Skeletal muscle tissue (tissue), 4 donors: Measurements from ENCODE around the gene FGF22. TPM values are rescaled to one million over a fixed set of nuclear protein-coding genes. Genes with fewer than 3 reads are reported as not detected.

Experiments used
- H3K27ac ChIP-seq: one replicate; pipeline ENCODE4 v1.7.0; 2013; ENCODE audit warnings: mild to moderate bottlenecking, low read depth, low read length, inconsistent platforms
- H3K27me3 ChIP-seq, 3 donors: one replicate each; pipeline ENCODE4 v1.7.0; 2013; ENCODE audit warnings: low read length in 3 of 3; ENCODE audit not compliant: control insufficient read depth in 3 of 3, insufficient read depth in 3 of 3
- H3K36me3 ChIP-seq, 3 donors: one replicate each; pipeline ENCODE4 v1.7.0; 2013; ENCODE audit warnings: low read length in 3 of 3; ENCODE audit not compliant: control insufficient read depth in 3 of 3, insufficient read depth in 3 of 3
- H3K4me1 ChIP-seq, 3 donors: one replicate each; pipeline ENCODE4 v1.7.0; 2013; ENCODE audit warnings: low read length in 3 of 3, mild to moderate bottlenecking in 3 of 3; ENCODE audit not compliant: control insufficient read depth in 3 of 3, insufficient read depth in 3 of 3
- H3K4me3 ChIP-seq, 3 donors: one replicate each; pipeline ENCODE4 v1.7.0; 2013; ENCODE audit warnings: low read length in 3 of 3
- H3K9ac ChIP-seq, 3 donors: one replicate each; pipeline ENCODE4 v1.7.0; 2013; ENCODE audit warnings: low read length in 3 of 3, mild to moderate bottlenecking in 3 of 3, moderate library complexity in 2 of 3, low read depth in 1 of 3
- H3K9me3 ChIP-seq, 3 donors: one replicate each; pipeline ENCODE4 v1.7.0; 2013; ENCODE audit warnings: low read length in 3 of 3; ENCODE audit not compliant: control insufficient read depth in 3 of 3
- total RNA-seq: library from RNA; depleted of rRNA; stranded (reverse); fragments of >200 nt; gene quantifications from one replicate; pipeline ENCODE4 v1.2.3, GENCODE V29; 2014
- donor health status: Osteomylitis.

The FGF22 gene
- total RNA-seq, 1 donor from 2014 or later, result not detected

DNA sequence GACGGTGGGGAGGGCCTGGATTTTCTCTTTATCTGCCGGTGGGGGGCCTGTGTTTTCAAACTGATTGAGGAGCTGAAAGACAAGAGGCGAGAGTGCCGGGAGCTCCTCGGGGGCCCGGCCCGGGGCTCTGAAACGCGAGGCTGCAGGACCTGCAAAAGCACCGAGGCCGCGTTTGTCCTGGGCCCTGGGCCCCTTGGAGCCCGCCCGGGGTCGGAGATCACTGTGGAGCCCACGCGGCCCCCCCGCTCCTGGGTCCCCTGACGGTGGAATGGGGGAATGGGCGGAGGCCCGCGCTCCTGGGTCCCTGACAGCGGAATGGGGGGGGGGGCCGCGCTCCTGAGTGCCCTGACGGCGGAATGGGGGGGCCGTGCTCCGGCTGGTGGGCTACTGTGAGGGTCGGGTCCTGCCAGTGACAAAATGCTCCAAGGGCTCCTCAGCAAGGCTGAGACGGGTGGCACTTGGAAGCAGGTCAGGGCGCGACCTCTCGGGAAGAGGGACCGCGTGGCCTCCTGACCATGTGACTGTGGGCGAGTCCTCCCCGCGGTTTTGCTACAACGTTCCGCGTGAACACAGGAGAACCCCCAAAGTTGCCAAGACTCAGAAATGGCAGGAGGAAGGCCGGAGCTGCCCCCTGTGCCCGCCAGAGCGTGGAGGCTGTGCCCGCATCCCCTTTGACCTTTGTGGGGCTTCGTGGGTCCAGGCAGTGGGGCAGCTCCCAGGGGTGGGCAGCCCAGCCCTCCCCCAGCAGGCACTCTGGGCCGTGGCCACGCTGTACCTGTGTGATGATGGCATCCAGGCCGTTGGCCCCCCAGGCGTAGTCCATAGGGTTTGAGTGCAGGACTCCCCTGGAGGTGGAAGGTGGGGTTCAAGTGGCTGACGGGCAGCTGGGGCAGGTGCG is 9.5 kb downstream of the FGF22 start:
- H3K9me3 ChIP-seq, result no peaks in the 10 kb centered on the region

DNA sequence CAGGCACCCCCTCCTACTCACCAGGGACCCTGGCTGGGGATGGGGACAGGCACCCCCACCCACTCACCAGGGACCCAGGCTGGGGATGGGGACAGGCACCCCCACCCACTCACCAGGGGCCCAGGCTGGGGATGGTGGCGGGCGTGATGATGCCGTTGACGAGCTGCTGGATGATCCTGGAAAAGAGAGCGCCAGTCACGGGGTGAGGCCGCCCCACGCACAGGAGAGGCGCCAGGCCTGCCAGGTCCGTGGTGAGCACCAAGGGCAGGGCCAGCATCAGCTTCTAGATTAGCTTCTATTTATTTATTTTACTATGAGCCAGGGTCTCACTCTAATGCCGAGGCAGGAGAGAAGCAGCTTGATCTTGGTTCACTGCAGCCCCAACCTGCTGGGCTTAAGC is 10.4 kb downstream of the FGF22 start:
- no peak overlapping the region for H3K4me3 ChIP-seq
- no peaks in the 10 kb centered on the region for H3K9me3 ChIP-seq
- H3K36me3 ChIP-seq, result peaks cover 23 to 39% (median 25%) of the 10 kb centered on the region in 3 donors
- no peak overlapping the region for H3K9ac ChIP-seq
- H3K27me3 ChIP-seq, result no peaks in the 10 kb centered on the region
- H3K27ac ChIP-seq, result no peak overlapping the region
- H3K4me1 ChIP-seq, result peaks cover 0 to 2% (median under 1%) of the 10 kb centered on the region in 3 donors

More for the DNA sequence above, 9.5 kb downstream of the FGF22 start:
- Histone ChIP-seq H3K36me3 (peaks cover 25 to 41% (median 25%) of the 10 kb centered on the region in 3 donors), H3K4me1 (peaks cover 0 to 2% (median 0%) of the 10 kb centered on the region in 3 donors), H3K27me3 (no peaks in the 10 kb centered on the region), H3K9ac (no peak overlapping the region), H3K27ac (no peak overlapping the region), H3K4me3 (no peak overlapping the region)

GRCh38 chr19:651114-651818 is 11.6 kb downstream of the FGF22 start:
- H3K27me3 ChIP-seq, result no peaks in the 10 kb centered on the region
- H3K9me3 ChIP-seq, result no peaks in the 10 kb centered on the region
- H3K36me3 ChIP-seq, result peaks cover 22 to 39% (median 24%) of the 10 kb centered on the region in 3 donors
- no peak overlapping the region for H3K27ac ChIP-seq
- H3K4me3 ChIP-seq, result no peak overlapping the region
- H3K9ac ChIP-seq, result no peak overlapping the region
- peaks cover 0 to 10% (median 5%) of the 10 kb centered on the region in 3 donors for H3K4me1 ChIP-seq

GRCh38 chr19:651991-652390 is 12.3 kb downstream of the FGF22 start:
- Histone ChIP-seq H3K9me3 (no peaks in the 10 kb centered on the region), H3K27me3 (no peaks in the 10 kb centered on the region), H3K36me3 (peaks cover 17 to 37% (median 20%) of the 10 kb centered on the region in 3 donors), H3K4me3 (no peak overlapping the region), H3K4me1 (peaks cover 0 to 14% (median 8%) of the 10 kb centered on the region in 3 donors), H3K27ac (no peak overlapping the region), H3K9ac (no peak overlapping the region)

GRCh38 chr19:652467-653389 is 13.0 kb downstream of the FGF22 start:
- peaks cover 14 to 34% (median 17%) of the 10 kb centered on the region in 3 donors for H3K36me3 ChIP-seq
- no peak overlapping the region for H3K4me3 ChIP-seq
- no peaks in the 10 kb centered on the region for H3K9me3 ChIP-seq
- H3K9ac ChIP-seq, result no peak overlapping the region
- no peaks in the 10 kb centered on the region for H3K27me3 ChIP-seq
- H3K4me1 ChIP-seq, result peaks cover 0 to 21% (median 8%) of the 10 kb centered on the region in 3 donors
- H3K27ac ChIP-seq, result no peak overlapping the region

DNA sequence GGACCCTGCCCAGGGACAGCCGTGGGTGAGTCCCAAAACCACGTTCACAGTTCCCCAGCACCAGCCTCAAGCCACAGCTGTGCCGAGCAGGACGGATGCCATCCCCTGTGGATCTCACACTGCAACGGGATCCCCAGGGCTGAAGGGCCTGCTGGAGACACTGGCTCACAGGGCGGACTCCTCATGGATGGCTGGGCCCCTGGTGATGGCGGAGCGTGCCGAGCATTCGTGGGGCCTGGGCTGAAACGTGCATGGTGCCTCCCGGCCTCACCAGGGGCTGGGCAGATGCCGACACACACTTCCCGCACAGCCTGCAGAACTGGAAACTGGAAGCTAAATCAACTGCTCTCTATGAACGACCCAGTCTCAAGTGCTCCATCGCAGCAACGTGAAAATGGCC is 13.7 kb downstream of the FGF22 start:
- Histone ChIP-seq H3K4me3 (no peak overlapping the region), H3K9ac (no peak overlapping the region), H3K27ac (no peak overlapping the region), H3K9me3 (no peaks in the 10 kb centered on the region), H3K27me3 (no peaks in the 10 kb centered on the region), H3K4me1 (peaks cover 2 to 28% (median 13%) of the 10 kb centered on the region in 3 donors), H3K36me3 (peaks cover 13 to 28% (median 14%) of the 10 kb centered on the region in 3 donors)

DNA sequence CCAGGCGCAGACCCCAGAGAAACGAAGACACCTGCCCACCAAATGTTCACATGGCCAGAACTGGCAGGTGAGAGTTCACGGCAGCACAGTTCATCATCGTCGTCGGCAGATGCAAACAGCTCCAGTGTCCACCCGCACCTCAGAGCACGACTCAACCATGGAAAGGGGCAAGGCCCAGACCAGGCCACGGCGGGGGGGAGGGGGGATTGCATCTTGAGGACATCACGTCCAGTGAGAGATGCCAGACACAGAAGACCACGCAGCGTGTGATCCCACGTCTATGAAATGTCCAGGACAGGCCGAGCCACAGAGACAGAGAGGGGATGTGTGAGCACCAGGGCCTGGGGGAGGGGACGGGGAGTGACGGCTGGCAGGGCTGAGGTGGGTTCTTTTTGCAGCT is 16.0 kb downstream of the FGF22 start:
- Histone ChIP-seq H3K27me3 (no peaks in the 10 kb centered on the region), H3K27ac (no peak overlapping the region), H3K36me3 (peaks cover 8 to 21% (median 9%) of the 10 kb centered on the region in 3 donors), H3K9me3 (no peaks in the 10 kb centered on the region), H3K4me1 (peaks cover 18 to 51% (median 34%) of the 10 kb centered on the region in 3 donors), H3K9ac (no peak overlapping the region), H3K4me3 (no peak overlapping the region)

- Histone ChIP-seq H3K9ac (peak overlapping the region in 1 of 3 donors; percentile 8), H3K9me3 (no peaks in the 10 kb centered on the region), H3K4me3 (no peak overlapping the region), H3K4me1 (peaks cover 31 to 64% (median 47%) of the 10 kb centered on the region in 3 donors), H3K27ac (no peak overlapping the region), H3K36me3 (peaks cover 2 to 10% (median 4%) of the 10 kb centered on the region in 3 donors), H3K27me3 (no peaks in the 10 kb centered on the region)
Observed at GRCh38 chr19:656751-657559, 17.3 kb downstream of the FGF22 start.

GRCh38 chr19:657611-658010 is 17.9 kb downstream of the FGF22 start:
- no peak overlapping the region for H3K27ac ChIP-seq
- no peak overlapping the region for H3K4me3 ChIP-seq
- H3K36me3 ChIP-seq, result peaks cover 2 to 10% (median 4%) of the 10 kb centered on the region in 3 donors
- H3K27me3 ChIP-seq, result no peaks in the 10 kb centered on the region
- H3K9ac ChIP-seq, result no peak overlapping the region
- no peaks in the 10 kb centered on the region for H3K9me3 ChIP-seq
- peaks cover 34 to 68% (median 51%) of the 10 kb centered on the region in 3 donors for H3K4me1 ChIP-seq
